K562 (cell line): ENCODE measurements around the gene MAPK1IP1L. TPM values are rescaled to one million over a fixed set of nuclear protein-coding genes. Genes with fewer than 3 reads are reported as not detected.

ENCODE experiments used
- ATAC-seq: fragments of 200-7000 bp; cut with Tn5 transposase; 3 replicates; pipeline ENCODE4 v1.9.1; 2020; ENCODE audit warnings: moderate library complexity
- BruUV-seq: library from RNA; stranded (reverse); fragments of 400-500 nt; replicated peaks from 2 replicates; lab custom pipeline; 2021; lab: Mats Ljungman, UMichigan
- CTCF ChIA-PET: fragments of 300-600 bp; formaldehyde crosslinking; extraction: SDS; loops from one replicate; lab custom pipeline; 2021; ENCODE audit warnings: low intra/inter-chr PET ratio; lab: Yijun Ruan, JAX
- POLR2A ChIA-PET: fragments of 300-600, 350-650 bp; sonication (Branson Sonifier 250); formaldehyde crosslinking; extraction: SDS; loops from one replicate; lab custom pipeline; 2021; ENCODE audit warnings: antibody characterized with exemption, inconsistent platforms; lab: Yijun Ruan, JAX
- DNase-seq, 4 experiments: peaks; one replicate each; pipeline versions ENCODE4 v3.0.0 to v3.0.0-alpha.2; 2011 to 2018; ENCODE audit warnings: low spot score in 3 of 4, mixed read lengths in 3 of 4; ENCODE audit errors: extremely low read depth in 1 of 4
- FAIRE-seq: peaks from 2 replicates; lab custom pipeline; 2011; peaks lifted over from hg19 to GRCh38; lab: Jason Lieb, UNC
- H2AFZ ChIP-seq: 2 replicates; pipeline ENCODE4 v1.6.0; 2011; ENCODE audit warnings: low read depth, low read length, control low read depth, inconsistent platforms
- H3K27ac ChIP-seq: fragments of 200-600 bp; 3 replicates; pipeline ENCODE4 v1.8.0; 2011; ENCODE audit warnings: low read depth, mild to moderate bottlenecking, control low read depth, inconsistent platforms, low read length, moderate library complexity, mixed read lengths; ENCODE audit errors: extremely low read depth
- H3K27me3 ChIP-seq, 2 experiments: fragments of 300-600 bp in 1 of 2; 2 replicates in 1 of 2; 3 replicates in 1 of 2; pipeline versions ENCODE4 v1.6.0 to v1.8.0; 2011; ENCODE audit warnings: inconsistent platforms in 2 of 2, low read length in 2 of 2, mild to moderate bottlenecking in 1 of 2, mixed read lengths in 1 of 2, moderate library complexity in 1 of 2; ENCODE audit not compliant: control insufficient read depth in 2 of 2, insufficient read depth in 2 of 2
- H3K36me3 ChIP-seq: fragments of 300-600 bp; 3 replicates; pipeline ENCODE4 v1.8.0; 2011; ENCODE audit warnings: mild to moderate bottlenecking, low read length, inconsistent platforms; ENCODE audit not compliant: control insufficient read depth, insufficient read depth
- H3K4me1 ChIP-seq, 2 experiments: fragments of 200-600 bp in 1 of 2; replicated peaks in 1 of 2; 2 replicates in 1 of 2; 3 replicates in 1 of 2; pipeline versions ENCODE4 v1.5.1 to v1.8.0; 2011; ENCODE audit warnings: inconsistent platforms in 2 of 2, low read length in 2 of 2, mild to moderate bottlenecking in 1 of 2, mixed read lengths in 1 of 2, moderate library complexity in 1 of 2; ENCODE audit not compliant: control insufficient read depth in 2 of 2, insufficient read depth in 2 of 2
- H3K4me2 ChIP-seq: 2 replicates; pipeline ENCODE4 v1.6.1; 2011; ENCODE audit warnings: low read length, control low read depth, inconsistent platforms, mixed read lengths; ENCODE audit not compliant: insufficient read depth
- H3K4me3 ChIP-seq: fragments of 200-600 bp; sonication (generic), shearing (Covaris generic); 2 replicates; pipeline ENCODE4 v1.5.1; 2016; ENCODE audit warnings: control low read depth, inconsistent platforms
- H3K79me2 ChIP-seq: fragments of 200-600 bp; 3 replicates; pipeline ENCODE4 v1.8.0; 2011; ENCODE audit warnings: low read length, inconsistent platforms; ENCODE audit not compliant: control insufficient read depth, insufficient read depth
- H3K9ac ChIP-seq, 2 experiments: 2 replicates each; pipeline versions ENCODE4 v1.6.0 to v1.6.1; 2011; ENCODE audit warnings: low read depth in 2 of 2, low read length in 2 of 2, control low read depth in 1 of 2, inconsistent platforms in 1 of 2, mild to moderate bottlenecking in 1 of 2, mixed read lengths in 1 of 2; ENCODE audit not compliant: insufficient read depth in 1 of 2
- H3K9me1 ChIP-seq: one replicate; pipeline ENCODE4 v1.6.0; 2011; ENCODE audit warnings: inconsistent platforms, mild to moderate bottlenecking, low read length, moderate library complexity; ENCODE audit not compliant: control insufficient read depth, insufficient read depth
- H3K9me3 ChIP-seq: replicated peaks from 2 replicates; pipeline ENCODE4 v1.5.1; 2011; ENCODE audit warnings: low read depth, low read length, inconsistent platforms; ENCODE audit not compliant: control insufficient read depth, insufficient read depth
- H4K20me1 ChIP-seq: replicated peaks from 2 replicates; pipeline ENCODE4 v1.6.1; 2011; ENCODE audit warnings: low read length, inconsistent platforms, mixed read lengths; ENCODE audit not compliant: control insufficient read depth, insufficient read depth
- BCLAF1 ChIP-seq, 2 experiments: fragments of 450-650 bp in 1 of 2; IDR thresholded peaks; 2 replicates each; pipeline ENCODE4 v1.6.1; 2011 to 2017; ENCODE audit warnings: low read depth in 2 of 2, antibody characterized with exemption in 1 of 2, borderline replicate concordance in 1 of 2, low read length in 1 of 2, mild to moderate bottlenecking in 1 of 2, mixed read lengths in 1 of 2; ENCODE audit not compliant: control insufficient read depth in 1 of 2
- CHCHD3 ChIP-seq: fragments of 250-450 bp; sonication (Bioruptor Pico); IDR thresholded peaks from 2 replicates; pipeline ENCODE4 v2.1.2; 2022; ENCODE audit warnings: mild to moderate bottlenecking
- ELF1 ChIP-seq: fragments of 200-800 bp; sonication (Bioruptor generic); IDR thresholded peaks from 2 replicates; pipeline ENCODE4 v1.6.1; 2016; ENCODE audit warnings: missing genetic modification characterization, missing compliant biosample characterization
- ESRRB ChIP-seq: fragments of 250-450 bp; sonication (Bioruptor Pico); IDR thresholded peaks from 2 replicates; pipeline ENCODE4 v1.5.0; 2020; ENCODE audit warnings: mild to moderate bottlenecking, moderate library complexity, borderline replicate concordance
- GATAD2B ChIP-seq: fragments of 450-650 bp; IDR thresholded peaks from 2 replicates; pipeline ENCODE4 v1.6.1; 2017; ENCODE audit warnings: mild to moderate bottlenecking, borderline replicate concordance
- HDAC1 ChIP-seq, 2 experiments: fragments of 450-650 bp; IDR thresholded peaks; 2 replicates each; pipeline ENCODE4 v1.6.1; 2016 to 2017; ENCODE audit warnings: inconsistent platforms in 1 of 2, mild to moderate bottlenecking in 1 of 2, moderate library complexity in 1 of 2
- JUNB ChIP-seq: fragments of 450-650 bp; formaldehyde crosslinking; conservative IDR thresholded peaks from 2 replicates; pipeline ENCODE4 v1.4.0; 2020; ENCODE audit warnings: mild to moderate bottlenecking
- KDM2B ChIP-seq: fragments of 250-450 bp; sonication (Bioruptor Pico); IDR thresholded peaks from 2 replicates; pipeline ENCODE4 v1.8.0; 2021; ENCODE audit warnings: mild to moderate bottlenecking, moderate library complexity
- MBD1 ChIP-seq: fragments of 250-450 bp; sonication (Bioruptor Pico); IDR thresholded peaks from 2 replicates; pipeline ENCODE4 v1.8.0; 2022; ENCODE audit warnings: inconsistent platforms
- TAF9B ChIP-seq: fragments of 450-650 bp; IDR thresholded peaks from 2 replicates; pipeline ENCODE4 v1.6.1; 2018; ENCODE audit warnings: mild to moderate bottlenecking; ENCODE audit not compliant: partially characterized antibody
- TCF7 ChIP-seq: sonication (generic); IDR thresholded peaks from 2 replicates; pipeline ENCODE4 v1.6.1; 2016; ENCODE audit warnings: antibody characterized with exemption, borderline replicate concordance
- TRIM24 ChIP-seq, 2 experiments: fragments of 450-650 bp; IDR thresholded peaks; 2 replicates each; pipeline ENCODE4 v1.6.1; 2016
- YY1 ChIP-seq, 3 experiments: IDR thresholded peaks; 2 replicates each; pipeline ENCODE4 v1.6.1; 2011; ENCODE audit warnings: low read length in 2 of 3, mild to moderate bottlenecking in 2 of 3, moderate library complexity in 2 of 3, borderline replicate concordance in 1 of 3, control low read depth in 1 of 3, low read depth in 1 of 3; ENCODE audit not compliant: insufficient read depth in 3 of 3, insufficient replicate concordance in 2 of 3, control insufficient read depth in 1 of 3, insufficient read length in 1 of 3; ENCODE audit errors: extremely low read depth in 1 of 3
- ZSCAN32 ChIP-seq: fragments of 450-650 bp; formaldehyde crosslinking; IDR thresholded peaks from 2 replicates; pipeline ENCODE4 v1.4.0; 2020; ENCODE audit warnings: mild to moderate bottlenecking, moderate library complexity
- WGBS: fragments of 100-300 bp; shearing (Covaris generic); methylation state at CpG from one replicate; pipeline ENCODE4 v1.1.6; 2016; ENCODE audit warnings: low coverage, mixed read lengths; ENCODE audit not compliant: insufficient coverage; ENCODE audit errors: missing lambda C conversion rate; 5-methylcytosine and 5-hydroxymethylcytosine counted together
- in situ Hi-C: fragments of 300-500 bp; cut with MboI; formaldehyde crosslinking; loops from 4 replicates; pipeline ENCODE4 v1.15.0; 2018; ENCODE audit warnings: inconsistent platforms, mixed read lengths
- intact Hi-C: fragments of 100-400 bp; cut with micrococcal nuclease; formaldehyde crosslinking; loops from 2 replicates; pipeline ENCODE4 v1.14.2; 2022
- polyA plus RNA-seq, 8 experiments: library from polyadenylated mRNA; depleted of rRNA in 4 of 8; stranded (reverse) in 5 of 8; unstranded in 3 of 8; fragments of >200 nt; fragmentation: Nextera tagmentation in 2 of 8; fragmentation: Illumina TruSeq in 1 of 8; extraction: Ambion mirVana in 2 of 8; extraction: Trizol in 1 of 8; gene quantifications; 2 replicates each; pipeline versions ENCODE4 v1.2.1 to v1.2.3, GENCODE V29; 2011 to 2014; ENCODE audit warnings: inconsistent platforms in 1 of 8, missing spikeins in 1 of 8
- total RNA-seq, 7 experiments: library from RNA; depleted of rRNA in 6 of 7; stranded (reverse); fragments of >200 nt in 6 of 7; fragmentation: Illumina TruSeq in 2 of 7; extraction: Trizol in 2 of 7; gene quantifications; 2 replicates each; pipeline versions ENCODE4 v1.2.1 to v1.2.3, GENCODE V29; 2011 to 2021; ENCODE audit warnings: low replicate concordance in 1 of 7

MAPK1IP1L gene
- total and polyA plus RNA-seq, 9 of the 15 experiments (the other 6 are each of a cell fraction or from before 2014, with no cell fraction given) = 32.7 to 99.4 (median 49.8) TPM

- TF ChIP-seq BCLAF1 (IDR thresholded peaks at IDR 0.05; ENCODE audit: borderline replicate concordance in 1 of 2, control insufficient read depth in 1 of 2, low read depth in 2 of 2, low read length in 1 of 2) = no peak
Observed at GRCh38 chr14:55028476-55028875, 23.0 kb upstream of the MAPK1IP1L start (continued).

- Histone ChIP-seq H3K9ac (no peak overlapping the region; a peak in 1 of 4 replicates), H4K20me1 (0 out of 2 replicates have a peak, but pooled peaks cover 4% of the 10 kb centered on the region), H2AFZ (no peak overlapping the region), H3K27me3 (no peaks in the 10 kb centered on the region), H3K9me1 (no peaks in the 10 kb centered on the region), H3K27ac (no peak overlapping the region), H3K4me2 (no peak overlapping the region), H3K9me3 (no peaks in the 10 kb centered on the region), H3K4me3 (no peak overlapping the region), H3K79me2 (peaks cover 64% of the 10 kb centered on the region), H3K4me1 (peaks cover 0 to 3% of the 10 kb centered on the region in 2 experiments; a peak in 2 of 5 replicates), H3K36me3 (peaks cover 26% of the 10 kb centered on the region; the same call in 1 of the 3 replicates)
- no TSS peak for BruUV-seq
- DNase-seq = no peak
- FAIRE-seq = peak; percentile 49
- TF ChIP-seq YY1 (IDR thresholded peaks at IDR 0.05; ENCODE audit: borderline replicate concordance in 1 of 3, control insufficient read depth in 1 of 3, extremely low read depth in 1 of 3, insufficient read depth in 3 of 3, insufficient read length in 1 of 3, insufficient replicate concordance in 2 of 3, low read depth in 1 of 3, low read length in 2 of 3) (no peak), KDM2B (CRISPR knock-in tag) (no peak), CHCHD3 (no peak), TAF9B (no peak), HDAC1 (IDR thresholded peaks at IDR 0.05) (no peak), TCF7 (no peak), TRIM24 (IDR thresholded peaks at IDR 0.05) (no peak), ZSCAN32 (CRISPR knock-in tag) (no peak), ELF1 (no peak), MBD1 (CRISPR knock-in tag) (no peak), ESRRB (CRISPR knock-in tag) (no peak), JUNB (no peak), GATAD2B (no peak)
- POLR2A ChIA-PET = interaction anchor here (1.1 to 1.2 kb wide), 2 partner anchors 14 to 20 kb away, joined by 3 to 5 read pairs; partner anchors contain the start of gene MAPK1IP1L
- in situ Hi-C loops (no loop called here), intact Hi-C loops (no loop called here)
- ATAC-seq = no peak
- CTCF ChIA-PET = no interaction called here
- 19% methylated on average over 2 of the region's 2 CpGs for WGBS
Observed at GRCh38 chr14:55031190-55031589, 20.3 kb upstream of the MAPK1IP1L start.
